ENCODE results near the gene RAP1A. TPM values are rescaled to one million over a fixed set of nuclear protein-coding genes. Genes with fewer than 3 reads are reported as not detected.
"Not testable (repeated sequence)": the region's sequence is repeated elsewhere in the genome, so short reads cannot be mapped to it uniquely, and the experiment has no call there.

The RAP1A gene
- total RNA-seq, 2 donors from 2014 or later: 31.4 to 39.1 TPM

GRCh38 chr1:111671852-111672251, 52.3 kb downstream of the RAP1A start:
- Histone ChIP-seq H3K4me3 (no peak overlapping the region), H3K4me1 (replicated peaks) (no peaks in the 10 kb centered on the region), H3K27ac (no peak overlapping the region), H3K27me3 (replicated peaks; ENCODE audit: insufficient read depth) (no peaks in the 10 kb centered on the region), H3K9me3 (no peaks in the 10 kb centered on the region), H3K36me3 (no peaks in the 10 kb centered on the region)
- no peak for DNase-seq (ENCODE audit: low spot score)
- TF ChIP-seq CTCF (IDR thresholded peaks at IDR 0.05): no peak
- no peak for TF ChIP-seq POLR2AphosphoS5 (IDR thresholded peaks at IDR 0.05)
- no peak for TF ChIP-seq POLR2A (IDR thresholded peaks at IDR 0.05)
- intact Hi-C loops (cut with DNase I): no loop called here

GRCh38 chr1:111672331-111672730, 52.7 kb downstream of the RAP1A start:
- H3K36me3 ChIP-seq: no peaks in the 10 kb centered on the region
- H3K9me3 ChIP-seq: no peaks in the 10 kb centered on the region
- no peaks in the 10 kb centered on the region for H3K27me3 ChIP-seq (replicated peaks; ENCODE audit: insufficient read depth)
- 69% methylated on average over 2 of the region's 2 CpGs for WGBS
- TF ChIP-seq CTCF (IDR thresholded peaks at IDR 0.05) (no peak), POLR2AphosphoS5 (IDR thresholded peaks at IDR 0.05) (no peak), POLR2A (IDR thresholded peaks at IDR 0.05) (no peak)
- intact Hi-C loops (cut with DNase I): no loop called here
- no peak overlapping the region for H3K4me3 ChIP-seq
- H3K4me1 ChIP-seq (replicated peaks): no peaks in the 10 kb centered on the region
- no peak for DNase-seq (ENCODE audit: low spot score)
- H3K27ac ChIP-seq: no peak overlapping the region

DNA sequence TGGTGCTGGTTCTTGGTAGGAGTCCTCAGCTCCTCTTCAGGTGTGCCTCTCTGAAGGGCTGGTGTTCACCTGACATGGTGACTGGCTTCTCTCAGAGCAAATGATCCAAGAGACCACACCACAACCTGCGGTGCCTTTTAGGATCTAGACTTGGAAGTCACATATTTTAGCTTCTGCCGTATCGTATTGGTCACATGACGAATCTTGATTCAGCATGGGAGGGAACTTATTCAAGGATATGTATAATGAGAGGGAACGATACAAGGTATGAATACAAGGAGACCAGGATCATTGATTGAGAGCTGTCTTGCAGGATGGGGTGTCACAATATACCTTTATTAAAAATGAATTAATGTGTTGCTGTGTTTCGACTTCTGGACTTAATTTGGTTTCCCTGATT, 58.0 kb downstream of the RAP1A start:
- Histone ChIP-seq H3K9me3 (no peaks in the 10 kb centered on the region), H3K27ac (no peak overlapping the region), H3K4me1 (replicated peaks) (no peaks in the 10 kb centered on the region), H3K36me3 (no peaks in the 10 kb centered on the region), H3K27me3 (replicated peaks; ENCODE audit: insufficient read depth) (no peaks in the 10 kb centered on the region), H3K4me3 (no peak overlapping the region)
- intact Hi-C loops (cut with DNase I): no loop called here
- 97% methylated on average over 6 of the region's 6 CpGs for WGBS
- TF ChIP-seq POLR2AphosphoS5 (IDR thresholded peaks at IDR 0.05) (no peak), CTCF (IDR thresholded peaks at IDR 0.05) (no peak), POLR2A (IDR thresholded peaks at IDR 0.05) (no peak)
- DNase-seq (ENCODE audit: low spot score): no peak

GRCh38 chr1:111679541-111679940, 60.0 kb downstream of the RAP1A start:
- 68% methylated on average over 2 of the region's 2 CpGs for WGBS
- H3K9me3 ChIP-seq: no peaks in the 10 kb centered on the region
- H3K27me3 ChIP-seq (replicated peaks; ENCODE audit: insufficient read depth): no peaks in the 10 kb centered on the region
- intact Hi-C loops (cut with DNase I): no loop called here
- H3K36me3 ChIP-seq: no peaks in the 10 kb centered on the region
- no peak overlapping the region for H3K4me3 ChIP-seq
- TF ChIP-seq POLR2A (IDR thresholded peaks at IDR 0.05) (no peak), CTCF (IDR thresholded peaks at IDR 0.05) (no peak)
- H3K27ac ChIP-seq: no peak overlapping the region
- no peak for DNase-seq (ENCODE audit: low spot score)
- no peaks in the 10 kb centered on the region for H3K4me1 ChIP-seq (replicated peaks)

GRCh38 chr1:111680212-111680800, 60.7 kb downstream of the RAP1A start:
- DNase-seq (ENCODE audit: low spot score); H3K4me1 ChIP-seq (replicated peaks); H3K27ac ChIP-seq; H3K4me3 ChIP-seq; H3K27me3 ChIP-seq (replicated peaks; ENCODE audit: insufficient read depth); H3K9me3 ChIP-seq; H3K36me3 ChIP-seq; intact Hi-C loops (cut with DNase I): not testable (repeated sequence)
- WGBS: 93% methylated on average over 9 of the region's 9 CpGs

GRCh38 chr1:111685293-111686153, 65.9 kb downstream of the RAP1A start:
- H3K4me1 ChIP-seq (replicated peaks); H3K36me3 ChIP-seq; H3K4me3 ChIP-seq; H3K27ac ChIP-seq; H3K9me3 ChIP-seq; H3K27me3 ChIP-seq (replicated peaks; ENCODE audit: insufficient read depth); DNase-seq (ENCODE audit: low spot score); intact Hi-C loops (cut with DNase I): not testable (repeated sequence)
- WGBS: 95% methylated on average over 8 of the region's 8 CpGs

All from prostate gland (tissue), 2 donors.